Stimulated activated naive CD4-positive, alpha-beta T cell treated with Interleukin-2 at 50 U/mL for 16 hours (primary cell): Measurements from ENCODE around the gene GDE1.
"Not testable (repeated sequence)": the region's sequence is repeated elsewhere in the genome, so short reads cannot be mapped to it uniquely, and the experiment has no call there.

Experiments used
- DNase-seq: peaks from one replicate; lab custom pipeline; 2025; lab: John Stamatoyannopoulos, UW

Gene GDE1

GRCh38 chr16:19521471-19522396, at the start of gene GDE1:
GDE1 (minus strand) TSS chr16:19522098; CDS start chr16:19521964, 134 bp downstream.
- peak; percentile 95 for DNase-seq

- DNase-seq, result no peak
These were observed 45.7 kb upstream of the GDE1 start for GRCh38 chr16:19567560-19567959.

- DNase-seq, result no peak
These were observed 44.5 kb upstream of the GDE1 start for GRCh38 chr16:19566362-19566761.

GRCh38 chr16:19563377-19563776, 41.5 kb upstream of the GDE1 start:
- DNase-seq, result no peak

GRCh38 chr16:19560078-19560477, 38.2 kb upstream of the GDE1 start:
- DNase-seq, result no peak

- no peak for DNase-seq
These were observed 37.5 kb upstream of the GDE1 start for GRCh38 chr16:19559242-19559910.

GRCh38 chr16:19555938-19556771, 34.3 kb upstream of the GDE1 start:
- no peak for DNase-seq

- DNase-seq, result peak; percentile 96
These were observed 33.5 kb upstream of the GDE1 start, which contains the start of gene VPS35L for GRCh38 chr16:19555186-19555937. VPS35L (plus strand) TSS chr16:19555703; CDS start chr16:19555730, 27 bp downstream.

GRCh38 chr16:19549673-19550072, 27.8 kb upstream of the GDE1 start:
- no peak for DNase-seq

GRCh38 chr16:19548144-19548543, 26.2 kb upstream of the GDE1 start:
- DNase-seq, result no peak

GRCh38 chr16:19543278-19543996, 21.5 kb upstream of the GDE1 start:
- not testable (repeated sequence) for DNase-seq

GRCh38 chr16:19542138-19542821, 20.4 kb upstream of the GDE1 start:
- no peak for DNase-seq

GRCh38 chr16:19540241-19540970, 18.5 kb upstream of the GDE1 start:
- DNase-seq, result no peak

- DNase-seq, result no peak
These were observed 10.7 kb upstream of the GDE1 start for GRCh38 chr16:19532601-19533000.

- no peak for DNase-seq
These were observed 6.8 kb upstream of the GDE1 start for GRCh38 chr16:19528666-19529065.

GRCh38 chr16:19527161-19527560, 5.3 kb upstream of the GDE1 start:
- DNase-seq, result no peak

GRCh38 chr16:19525385-19525723, 3.5 kb upstream of the GDE1 start:
- no peak for DNase-seq

GRCh38 chr16:19524616-19525384, 2.9 kb upstream of the GDE1 start:
- no peak for DNase-seq

GRCh38 chr16:19524356-19524615, 2.4 kb upstream of the GDE1 start:
- DNase-seq, result no peak
